ENCODE measurements around the gene SMAD7. TPM values are rescaled to one million over a fixed set of nuclear protein-coding genes. Genes with fewer than 3 reads are reported as not detected.

SMAD7 gene
- total and polyA plus RNA-seq, 2 experiments from 2014 or later = 11.8 to 29.8 TPM

DNA sequence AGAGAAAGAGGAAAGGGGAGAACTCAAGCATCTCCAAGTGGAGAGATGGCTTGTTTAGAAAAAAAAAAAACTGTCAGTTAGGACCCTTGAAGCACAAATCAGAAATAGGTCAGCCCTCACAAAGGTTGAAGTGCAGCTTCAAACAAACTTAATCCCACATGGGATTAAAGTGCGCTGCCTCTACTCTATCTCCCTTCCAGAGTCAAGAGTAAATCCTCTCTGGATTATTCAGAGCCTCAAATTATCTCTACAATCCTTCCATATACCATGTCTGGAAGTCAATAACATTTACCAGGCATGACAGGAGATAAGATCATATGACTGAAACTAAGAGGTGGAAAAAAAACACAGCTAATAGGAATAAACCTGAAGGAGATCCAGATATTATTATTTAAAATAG, 69.8 kb downstream of the SMAD7 start:
- no peaks in the 10 kb centered on the region; the same call in 1 of the 2 replicates for H3K36me3 ChIP-seq (ENCODE audit: insufficient read depth)
- no peak overlapping the region for H3K4me2 ChIP-seq
- H3K9me3 Mint-ChIP-seq = peaks cover 2% of the 10 kb centered on the region
- H3K4me3 ChIP-seq = no peak overlapping the region
- H3K9me2 ChIP-seq (ENCODE audit: insufficient read depth) = peaks cover 6% of the 10 kb centered on the region; the same call in 1 of the 2 replicates
- no peak for DNase-seq (ENCODE audit: low spot score)
- H4K20me1 ChIP-seq (replicated peaks; ENCODE audit: insufficient read depth) = no peaks in the 10 kb centered on the region
- no peaks in the 10 kb centered on the region for H3K27me3 ChIP-seq (ENCODE audit: insufficient read depth)
- peaks cover 18% of the 10 kb centered on the region for H3K4me1 Mint-ChIP-seq
- H3K36me3 Mint-ChIP-seq (ENCODE audit: low read depth) = no peaks in the 10 kb centered on the region; the same call in 2 of the 3 replicates
- no peaks in the 10 kb centered on the region for H3K79me2 ChIP-seq (replicated peaks; ENCODE audit: insufficient read depth)
- ATAC-seq = no peak
- H3K4me1 ChIP-seq (ENCODE audit: insufficient read depth) = peaks cover 5% of the 10 kb centered on the region
- no peak overlapping the region for H3K4me3 Mint-ChIP-seq
- H3K27me3 Mint-ChIP-seq (ENCODE audit: insufficient read depth, low read depth, poor library complexity) = peaks cover 17% of the 10 kb centered on the region
- H2AFZ ChIP-seq = no peak overlapping the region
- no peaks in the 10 kb centered on the region for H3F3A ChIP-seq (replicated peaks; ENCODE audit: low read depth)
- TF ChIP-seq ZNF114 (CRISPR knock-in tag; IDR thresholded peaks at IDR 0.05) (no peak), EZH2 (IDR thresholded peaks at IDR 0.05; ENCODE audit: low read depth, unreplicated experiment) (no peak), STAT1 (IDR thresholded peaks at IDR 0.05; ENCODE audit: unreplicated experiment) (no peak), EZH2phosphoT487 (IDR thresholded peaks at IDR 0.05; ENCODE audit: unreplicated experiment) (no peak), NANOG (IDR thresholded peaks at IDR 0.05; ENCODE audit: borderline replicate concordance) (no peak), CREB1 (CRISPR knock-in tag; IDR thresholded peaks at IDR 0.05; ENCODE audit: low read depth) (no peak), POLR2AphosphoS5 (IDR thresholded peaks at IDR 0.05; ENCODE audit: low read depth) (no peak)
- TF ChIP-seq, protein P1, sequence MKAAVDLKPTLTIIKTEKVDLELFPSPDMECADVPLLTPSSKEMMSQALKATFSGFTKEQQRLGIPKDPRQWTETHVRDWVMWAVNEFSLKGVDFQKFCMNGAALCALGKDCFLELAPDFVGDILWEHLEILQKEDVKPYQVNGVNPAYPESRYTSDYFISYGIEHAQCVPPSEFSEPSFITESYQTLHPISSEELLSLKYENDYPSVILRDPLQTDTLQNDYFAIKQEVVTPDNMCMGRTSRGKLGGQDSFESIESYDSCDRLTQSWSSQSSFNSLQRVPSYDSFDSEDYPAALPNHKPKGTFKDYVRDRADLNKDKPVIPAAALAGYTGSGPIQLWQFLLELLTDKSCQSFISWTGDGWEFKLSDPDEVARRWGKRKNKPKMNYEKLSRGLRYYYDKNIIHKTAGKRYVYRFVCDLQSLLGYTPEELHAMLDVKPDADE (IDR thresholded peaks at IDR 0.05) = no peak
- TF ChIP-seq, protein P2, sequence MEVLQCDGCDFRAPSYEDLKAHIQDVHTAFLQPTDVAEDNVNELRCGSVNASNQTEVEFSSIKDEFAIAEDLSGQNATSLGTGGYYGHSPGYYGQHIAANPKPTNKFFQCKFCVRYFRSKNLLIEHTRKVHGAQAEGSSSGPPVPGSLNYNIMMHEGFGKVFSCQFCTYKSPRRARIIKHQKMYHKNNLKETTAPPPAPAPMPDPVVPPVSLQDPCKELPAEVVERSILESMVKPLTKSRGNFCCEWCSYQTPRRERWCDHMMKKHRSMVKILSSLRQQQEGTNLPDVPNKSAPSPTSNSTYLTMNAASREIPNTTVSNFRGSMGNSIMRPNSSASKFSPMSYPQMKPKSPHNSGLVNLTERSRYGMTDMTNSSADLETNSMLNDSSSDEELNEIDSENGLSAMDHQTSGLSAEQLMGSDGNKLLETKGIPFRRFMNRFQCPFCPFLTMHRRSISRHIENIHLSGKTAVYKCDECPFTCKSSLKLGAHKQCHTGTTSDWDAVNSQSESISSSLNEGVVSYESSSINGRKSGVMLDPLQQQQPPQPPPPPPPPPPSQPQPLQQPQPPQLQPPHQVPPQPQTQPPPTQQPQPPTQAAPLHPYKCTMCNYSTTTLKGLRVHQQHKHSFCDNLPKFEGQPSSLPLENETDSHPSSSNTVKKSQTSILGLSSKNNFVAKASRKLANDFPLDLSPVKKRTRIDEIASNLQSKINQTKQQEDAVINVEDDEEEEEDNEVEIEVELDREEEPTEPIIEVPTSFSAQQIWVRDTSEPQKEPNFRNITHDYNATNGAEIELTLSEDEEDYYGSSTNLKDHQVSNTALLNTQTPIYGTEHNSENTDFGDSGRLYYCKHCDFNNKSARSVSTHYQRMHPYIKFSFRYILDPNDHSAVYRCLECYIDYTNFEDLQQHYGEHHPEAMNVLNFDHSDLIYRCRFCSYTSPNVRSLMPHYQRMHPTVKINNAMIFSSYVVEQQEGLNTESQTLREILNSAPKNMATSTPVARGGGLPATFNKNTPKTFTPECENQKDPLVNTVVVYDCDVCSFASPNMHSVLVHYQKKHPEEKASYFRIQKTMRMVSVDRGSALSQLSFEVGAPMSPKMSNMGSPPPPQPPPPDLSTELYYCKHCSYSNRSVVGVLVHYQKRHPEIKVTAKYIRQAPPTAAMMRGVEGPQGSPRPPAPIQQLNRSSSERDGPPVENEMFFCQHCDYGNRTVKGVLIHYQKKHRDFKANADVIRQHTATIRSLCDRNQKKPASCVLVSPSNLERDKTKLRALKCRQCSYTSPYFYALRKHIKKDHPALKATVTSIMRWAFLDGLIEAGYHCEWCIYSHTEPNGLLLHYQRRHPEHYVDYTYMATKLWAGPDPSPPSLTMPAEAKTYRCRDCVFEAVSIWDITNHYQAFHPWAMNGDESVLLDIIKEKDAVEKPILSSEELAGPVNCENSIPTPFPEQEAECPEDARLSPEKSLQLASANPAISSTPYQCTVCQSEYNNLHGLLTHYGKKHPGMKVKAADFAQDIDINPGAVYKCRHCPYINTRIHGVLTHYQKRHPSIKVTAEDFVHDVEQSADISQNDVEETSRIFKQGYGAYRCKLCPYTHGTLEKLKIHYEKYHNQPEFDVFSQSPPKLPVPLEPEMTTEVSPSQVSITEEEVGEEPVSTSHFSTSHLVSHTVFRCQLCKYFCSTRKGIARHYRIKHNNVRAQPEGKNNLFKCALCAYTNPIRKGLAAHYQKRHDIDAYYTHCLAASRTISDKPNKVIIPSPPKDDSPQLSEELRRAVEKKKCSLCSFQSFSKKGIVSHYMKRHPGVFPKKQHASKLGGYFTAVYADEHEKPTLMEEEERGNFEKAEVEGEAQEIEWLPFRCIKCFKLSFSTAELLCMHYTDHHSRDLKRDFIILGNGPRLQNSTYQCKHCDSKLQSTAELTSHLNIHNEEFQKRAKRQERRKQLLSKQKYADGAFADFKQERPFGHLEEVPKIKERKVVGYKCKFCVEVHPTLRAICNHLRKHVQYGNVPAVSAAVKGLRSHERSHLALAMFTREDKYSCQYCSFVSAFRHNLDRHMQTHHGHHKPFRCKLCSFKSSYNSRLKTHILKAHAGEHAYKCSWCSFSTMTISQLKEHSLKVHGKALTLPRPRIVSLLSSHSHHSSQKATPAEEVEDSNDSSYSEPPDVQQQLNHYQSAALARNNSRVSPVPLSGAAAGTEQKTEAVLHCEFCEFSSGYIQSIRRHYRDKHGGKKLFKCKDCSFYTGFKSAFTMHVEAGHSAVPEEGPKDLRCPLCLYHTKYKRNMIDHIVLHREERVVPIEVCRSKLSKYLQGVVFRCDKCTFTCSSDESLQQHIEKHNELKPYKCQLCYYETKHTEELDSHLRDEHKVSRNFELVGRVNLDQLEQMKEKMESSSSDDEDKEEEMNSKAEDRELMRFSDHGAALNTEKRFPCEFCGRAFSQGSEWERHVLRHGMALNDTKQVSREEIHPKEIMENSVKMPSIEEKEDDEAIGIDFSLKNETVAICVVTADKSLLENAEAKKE (CRISPR knock-in tag; IDR thresholded peaks at IDR 0.05) = no peak
- TF ChIP-seq, protein P3, sequence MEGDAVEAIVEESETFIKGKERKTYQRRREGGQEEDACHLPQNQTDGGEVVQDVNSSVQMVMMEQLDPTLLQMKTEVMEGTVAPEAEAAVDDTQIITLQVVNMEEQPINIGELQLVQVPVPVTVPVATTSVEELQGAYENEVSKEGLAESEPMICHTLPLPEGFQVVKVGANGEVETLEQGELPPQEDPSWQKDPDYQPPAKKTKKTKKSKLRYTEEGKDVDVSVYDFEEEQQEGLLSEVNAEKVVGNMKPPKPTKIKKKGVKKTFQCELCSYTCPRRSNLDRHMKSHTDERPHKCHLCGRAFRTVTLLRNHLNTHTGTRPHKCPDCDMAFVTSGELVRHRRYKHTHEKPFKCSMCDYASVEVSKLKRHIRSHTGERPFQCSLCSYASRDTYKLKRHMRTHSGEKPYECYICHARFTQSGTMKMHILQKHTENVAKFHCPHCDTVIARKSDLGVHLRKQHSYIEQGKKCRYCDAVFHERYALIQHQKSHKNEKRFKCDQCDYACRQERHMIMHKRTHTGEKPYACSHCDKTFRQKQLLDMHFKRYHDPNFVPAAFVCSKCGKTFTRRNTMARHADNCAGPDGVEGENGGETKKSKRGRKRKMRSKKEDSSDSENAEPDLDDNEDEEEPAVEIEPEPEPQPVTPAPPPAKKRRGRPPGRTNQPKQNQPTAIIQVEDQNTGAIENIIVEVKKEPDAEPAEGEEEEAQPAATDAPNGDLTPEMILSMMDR (conservative IDR thresholded peaks at IDR 0.05; ENCODE audit: low read depth in 2 of 2) = no peak
- TF ChIP-seq, protein P4, sequence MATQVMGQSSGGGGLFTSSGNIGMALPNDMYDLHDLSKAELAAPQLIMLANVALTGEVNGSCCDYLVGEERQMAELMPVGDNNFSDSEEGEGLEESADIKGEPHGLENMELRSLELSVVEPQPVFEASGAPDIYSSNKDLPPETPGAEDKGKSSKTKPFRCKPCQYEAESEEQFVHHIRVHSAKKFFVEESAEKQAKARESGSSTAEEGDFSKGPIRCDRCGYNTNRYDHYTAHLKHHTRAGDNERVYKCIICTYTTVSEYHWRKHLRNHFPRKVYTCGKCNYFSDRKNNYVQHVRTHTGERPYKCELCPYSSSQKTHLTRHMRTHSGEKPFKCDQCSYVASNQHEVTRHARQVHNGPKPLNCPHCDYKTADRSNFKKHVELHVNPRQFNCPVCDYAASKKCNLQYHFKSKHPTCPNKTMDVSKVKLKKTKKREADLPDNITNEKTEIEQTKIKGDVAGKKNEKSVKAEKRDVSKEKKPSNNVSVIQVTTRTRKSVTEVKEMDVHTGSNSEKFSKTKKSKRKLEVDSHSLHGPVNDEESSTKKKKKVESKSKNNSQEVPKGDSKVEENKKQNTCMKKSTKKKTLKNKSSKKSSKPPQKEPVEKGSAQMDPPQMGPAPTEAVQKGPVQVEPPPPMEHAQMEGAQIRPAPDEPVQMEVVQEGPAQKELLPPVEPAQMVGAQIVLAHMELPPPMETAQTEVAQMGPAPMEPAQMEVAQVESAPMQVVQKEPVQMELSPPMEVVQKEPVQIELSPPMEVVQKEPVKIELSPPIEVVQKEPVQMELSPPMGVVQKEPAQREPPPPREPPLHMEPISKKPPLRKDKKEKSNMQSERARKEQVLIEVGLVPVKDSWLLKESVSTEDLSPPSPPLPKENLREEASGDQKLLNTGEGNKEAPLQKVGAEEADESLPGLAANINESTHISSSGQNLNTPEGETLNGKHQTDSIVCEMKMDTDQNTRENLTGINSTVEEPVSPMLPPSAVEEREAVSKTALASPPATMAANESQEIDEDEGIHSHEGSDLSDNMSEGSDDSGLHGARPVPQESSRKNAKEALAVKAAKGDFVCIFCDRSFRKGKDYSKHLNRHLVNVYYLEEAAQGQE (IDR thresholded peaks at IDR 0.05; ENCODE audit: unreplicated experiment) = no peak
- no peak overlapping the region for H3K27ac Mint-ChIP-seq
- no peak overlapping the region for H3K27ac ChIP-seq (ENCODE audit: low read depth)
